ENCODE results near the gene ZSCAN16. TPM values are rescaled to one million over a fixed set of nuclear protein-coding genes. Genes with fewer than 3 reads are reported as not detected.

Gene ZSCAN16
- total and polyA plus RNA-seq, 2 of the 13 experiments (the other 11 are each of a cell fraction or from before 2014, with no cell fraction given), result 5.7 to 12.7 TPM

DNA sequence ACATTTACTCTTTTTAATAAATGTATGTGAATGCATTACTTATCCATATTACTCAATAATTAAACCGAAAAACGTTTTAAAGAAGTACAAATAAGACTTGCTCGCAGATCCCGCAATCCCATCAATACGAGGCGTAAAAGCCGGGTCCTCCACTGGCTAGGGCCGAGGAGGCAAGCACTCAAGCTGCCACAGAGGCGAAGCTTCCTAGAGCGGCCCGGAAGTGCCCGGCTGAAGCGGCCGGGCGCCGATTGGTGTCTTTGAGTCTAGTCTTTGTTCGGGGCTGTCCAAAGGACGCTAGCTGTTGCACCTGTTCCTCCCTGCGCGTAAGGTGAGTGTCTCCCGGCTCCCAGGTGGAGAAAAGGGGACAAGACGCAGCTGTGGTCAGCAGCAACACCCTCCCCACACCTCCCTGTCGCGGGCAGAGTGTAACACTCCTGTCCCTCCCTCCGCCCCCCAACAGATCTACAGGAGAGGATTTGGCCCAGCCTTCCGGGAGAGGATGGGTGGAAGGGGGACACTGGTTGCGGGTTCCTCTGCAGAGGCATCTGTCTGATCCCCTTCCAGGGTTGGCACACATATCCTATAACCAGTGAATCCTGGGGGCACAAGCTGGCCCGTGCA is at the start of gene ZSCAN16 (continued):
- TF ChIP-seq, protein P1, sequence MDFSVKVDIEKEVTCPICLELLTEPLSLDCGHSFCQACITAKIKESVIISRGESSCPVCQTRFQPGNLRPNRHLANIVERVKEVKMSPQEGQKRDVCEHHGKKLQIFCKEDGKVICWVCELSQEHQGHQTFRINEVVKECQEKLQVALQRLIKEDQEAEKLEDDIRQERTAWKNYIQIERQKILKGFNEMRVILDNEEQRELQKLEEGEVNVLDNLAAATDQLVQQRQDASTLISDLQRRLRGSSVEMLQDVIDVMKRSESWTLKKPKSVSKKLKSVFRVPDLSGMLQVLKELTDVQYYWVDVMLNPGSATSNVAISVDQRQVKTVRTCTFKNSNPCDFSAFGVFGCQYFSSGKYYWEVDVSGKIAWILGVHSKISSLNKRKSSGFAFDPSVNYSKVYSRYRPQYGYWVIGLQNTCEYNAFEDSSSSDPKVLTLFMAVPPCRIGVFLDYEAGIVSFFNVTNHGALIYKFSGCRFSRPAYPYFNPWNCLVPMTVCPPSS (IDR thresholded peaks at IDR 0.05), result no peak
- TF ChIP-seq KLF6 (CRISPR knock-in tag; IDR thresholded peaks at IDR 0.05) (peak; percentile 76; the same call in 1 of the 2 replicates), ZNF570 (CRISPR knock-in tag; IDR thresholded peaks at IDR 0.05; ENCODE audit: borderline replicate concordance) (no peak), ZFP82 (CRISPR knock-in tag; IDR thresholded peaks at IDR 0.05; ENCODE audit: borderline replicate concordance) (no peak), ZZZ3 (CRISPR knock-in tag; IDR thresholded peaks at IDR 0.05; ENCODE audit: borderline replicate concordance) (peak; percentile 40; the same call in 1 of the 2 replicates), ZNF768 (CRISPR knock-in tag; IDR thresholded peaks at IDR 0.05) (peak; percentile 51; the same call in 1 of the 2 replicates), SETDB1 (CRISPR knock-in tag; IDR thresholded peaks at IDR 0.05; ENCODE audit: borderline replicate concordance) (no peak), ZNF790 (CRISPR knock-in tag; IDR thresholded peaks at IDR 0.05; ENCODE audit: borderline replicate concordance) (no peak), ZNF205 (CRISPR knock-in tag; IDR thresholded peaks at IDR 0.05) (peak; percentile 54; the same call in 1 of the 2 replicates), ZNF678 (CRISPR knock-in tag; IDR thresholded peaks at IDR 0.05) (no peak), LCORL (IDR thresholded peaks at IDR 0.05) (no peak), LCORL (CRISPR knock-in tag; IDR thresholded peaks at IDR 0.05) (no peak; the same call in 1 of the 2 replicates), XRCC5 (optimal IDR thresholded peaks at IDR 0.05; ENCODE audit: low read length) (peak; percentile 85), CCDC6 (CRISPR knock-in tag; IDR thresholded peaks at IDR 0.05) (no peak)
- TF ChIP-seq, protein P2, sequence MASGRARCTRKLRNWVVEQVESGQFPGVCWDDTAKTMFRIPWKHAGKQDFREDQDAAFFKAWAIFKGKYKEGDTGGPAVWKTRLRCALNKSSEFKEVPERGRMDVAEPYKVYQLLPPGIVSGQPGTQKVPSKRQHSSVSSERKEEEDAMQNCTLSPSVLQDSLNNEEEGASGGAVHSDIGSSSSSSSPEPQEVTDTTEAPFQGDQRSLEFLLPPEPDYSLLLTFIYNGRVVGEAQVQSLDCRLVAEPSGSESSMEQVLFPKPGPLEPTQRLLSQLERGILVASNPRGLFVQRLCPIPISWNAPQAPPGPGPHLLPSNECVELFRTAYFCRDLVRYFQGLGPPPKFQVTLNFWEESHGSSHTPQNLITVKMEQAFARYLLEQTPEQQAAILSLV (CRISPR knock-in tag; IDR thresholded peaks at IDR 0.05; ENCODE audit: borderline replicate concordance), result peak; percentile 77; the same call in 1 of the 2 replicates
- TF ChIP-seq, protein P3, sequence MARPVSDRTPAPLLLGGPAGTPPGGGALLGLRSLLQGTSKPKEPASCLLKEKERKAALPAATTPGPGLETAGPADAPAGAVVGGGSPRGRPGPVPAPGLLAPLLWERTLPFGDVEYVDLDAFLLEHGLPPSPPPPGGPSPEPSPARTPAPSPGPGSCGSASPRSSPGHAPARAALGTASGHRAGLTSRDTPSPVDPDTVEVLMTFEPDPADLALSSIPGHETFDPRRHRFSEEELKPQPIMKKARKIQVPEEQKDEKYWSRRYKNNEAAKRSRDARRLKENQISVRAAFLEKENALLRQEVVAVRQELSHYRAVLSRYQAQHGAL (CRISPR knock-in tag; IDR thresholded peaks at IDR 0.05; ENCODE audit: not compliant biosample characterization), result peak; percentile 76
- TF ChIP-seq, protein P4, sequence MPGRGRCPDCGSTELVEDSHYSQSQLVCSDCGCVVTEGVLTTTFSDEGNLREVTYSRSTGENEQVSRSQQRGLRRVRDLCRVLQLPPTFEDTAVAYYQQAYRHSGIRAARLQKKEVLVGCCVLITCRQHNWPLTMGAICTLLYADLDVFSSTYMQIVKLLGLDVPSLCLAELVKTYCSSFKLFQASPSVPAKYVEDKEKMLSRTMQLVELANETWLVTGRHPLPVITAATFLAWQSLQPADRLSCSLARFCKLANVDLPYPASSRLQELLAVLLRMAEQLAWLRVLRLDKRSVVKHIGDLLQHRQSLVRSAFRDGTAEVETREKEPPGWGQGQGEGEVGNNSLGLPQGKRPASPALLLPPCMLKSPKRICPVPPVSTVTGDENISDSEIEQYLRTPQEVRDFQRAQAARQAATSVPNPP (CRISPR knock-in tag; IDR thresholded peaks at IDR 0.05), result no peak
- TF ChIP-seq, protein P5, sequence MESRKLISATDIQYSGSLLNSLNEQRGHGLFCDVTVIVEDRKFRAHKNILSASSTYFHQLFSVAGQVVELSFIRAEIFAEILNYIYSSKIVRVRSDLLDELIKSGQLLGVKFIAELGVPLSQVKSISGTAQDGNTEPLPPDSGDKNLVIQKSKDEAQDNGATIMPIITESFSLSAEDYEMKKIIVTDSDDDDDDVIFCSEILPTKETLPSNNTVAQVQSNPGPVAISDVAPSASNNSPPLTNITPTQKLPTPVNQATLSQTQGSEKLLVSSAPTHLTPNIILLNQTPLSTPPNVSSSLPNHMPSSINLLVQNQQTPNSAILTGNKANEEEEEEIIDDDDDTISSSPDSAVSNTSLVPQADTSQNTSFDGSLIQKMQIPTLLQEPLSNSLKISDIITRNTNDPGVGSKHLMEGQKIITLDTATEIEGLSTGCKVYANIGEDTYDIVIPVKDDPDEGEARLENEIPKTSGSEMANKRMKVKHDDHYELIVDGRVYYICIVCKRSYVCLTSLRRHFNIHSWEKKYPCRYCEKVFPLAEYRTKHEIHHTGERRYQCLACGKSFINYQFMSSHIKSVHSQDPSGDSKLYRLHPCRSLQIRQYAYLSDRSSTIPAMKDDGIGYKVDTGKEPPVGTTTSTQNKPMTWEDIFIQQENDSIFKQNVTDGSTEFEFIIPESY (CRISPR knock-in tag; IDR thresholded peaks at IDR 0.05), result peak; percentile 34; the same call in 1 of the 2 replicates
